Measurements from ENCODE around the gene PLPP7. TPM values are rescaled to one million over a fixed set of nuclear protein-coding genes. Genes with fewer than 3 reads are reported as not detected.
"Not testable (repeated sequence)": the region's sequence is repeated elsewhere in the genome, so short reads cannot be mapped to it uniquely, and the experiment has no call there.

PLPP7 gene
- total RNA-seq, 1 donor from 2014 or later, result 0.20 TPM

GRCh38 chr9:131262327-131263032, 27.0 kb upstream of the PLPP7 start:
- Histone ChIP-seq H3K4me1 (ENCODE audit: insufficient read depth, low read length) (no peaks in the 10 kb centered on the region), H3K9me3 (ENCODE audit: insufficient read depth, low read depth, low read length) (no peaks in the 10 kb centered on the region), H2AFZ (ENCODE audit: low read depth, low read length) (no peak overlapping the region), H4K20me1 (ENCODE audit: insufficient read depth, low read length) (no peaks in the 10 kb centered on the region), H3K4me2 (ENCODE audit: low read length) (no peak overlapping the region), H3K27me3 (ENCODE audit: insufficient read depth, low read length) (no peaks in the 10 kb centered on the region), H3K79me2 (ENCODE audit: insufficient read depth, low read length) (no peaks in the 10 kb centered on the region), H3K9ac (ENCODE audit: low read length) (no peak overlapping the region), H3K27ac (ENCODE audit: low read depth, low read length) (no peak overlapping the region), H3K36me3 (ENCODE audit: insufficient read depth, low read length) (no peaks in the 10 kb centered on the region), H3K4me3 (ENCODE audit: insufficient read depth, low read depth, low read length) (no peak overlapping the region)
- TF ChIP-seq EZH2 (IDR thresholded peaks at IDR 0.05; ENCODE audit: insufficient read depth, low read length) (no peak), CTCF (IDR thresholded peaks at IDR 0.05; ENCODE audit: insufficient read depth, low read depth, low read length) (no peak)
- DNase-seq (ENCODE audit: low read depth) (no peak), FAIRE-seq (no peak)
- peaks cover 2% of the 10 kb centered on the region for H3K9me3 Mint-ChIP-seq (ENCODE audit: unreplicated experiment)
- H3K27ac Mint-ChIP-seq (ENCODE audit: unreplicated experiment), result no peak overlapping the region
- peaks cover 23% of the 10 kb centered on the region for H3K27me3 Mint-ChIP-seq (ENCODE audit: low read depth, unreplicated experiment)
- H3K36me3 Mint-ChIP-seq (ENCODE audit: low read depth, unreplicated experiment), result peaks cover 5% of the 10 kb centered on the region
- H3K4me1 Mint-ChIP-seq (ENCODE audit: low read depth, unreplicated experiment), result no peaks in the 10 kb centered on the region
- H3K4me3 Mint-ChIP-seq (ENCODE audit: unreplicated experiment), result no peak overlapping the region

DNA sequence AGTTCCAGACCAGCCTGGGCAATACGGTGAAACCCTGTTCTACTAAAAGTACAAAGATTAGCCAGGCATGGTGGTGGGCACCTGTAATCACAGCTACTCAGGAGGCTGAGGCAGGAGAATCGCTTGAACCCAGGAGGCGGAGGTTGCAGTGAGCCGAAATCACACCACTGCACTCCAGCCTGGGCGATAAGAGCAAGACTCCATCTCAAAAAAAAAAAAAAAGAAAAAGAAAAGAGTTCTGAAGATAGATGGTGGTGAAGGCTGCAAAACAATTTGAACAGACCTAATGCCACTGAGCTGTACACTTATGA, 26.5 kb upstream of the PLPP7 start:
- not testable (repeated sequence) for H3K79me2 ChIP-seq (ENCODE audit: insufficient read depth, low read length); H3K27ac Mint-ChIP-seq (ENCODE audit: unreplicated experiment); H3K9me3 ChIP-seq (ENCODE audit: insufficient read depth, low read depth, low read length); H3K4me3 ChIP-seq (ENCODE audit: insufficient read depth, low read depth, low read length); H4K20me1 ChIP-seq (ENCODE audit: insufficient read depth, low read length); FAIRE-seq; H3K9ac ChIP-seq (ENCODE audit: low read length); H3K36me3 Mint-ChIP-seq (ENCODE audit: low read depth, unreplicated experiment); H2AFZ ChIP-seq (ENCODE audit: low read depth, low read length); H3K4me2 ChIP-seq (ENCODE audit: low read length); H3K36me3 ChIP-seq (ENCODE audit: insufficient read depth, low read length); H3K27me3 ChIP-seq (ENCODE audit: insufficient read depth, low read length); DNase-seq (ENCODE audit: low read depth); H3K9me3 Mint-ChIP-seq (ENCODE audit: unreplicated experiment); H3K27ac ChIP-seq (ENCODE audit: low read depth, low read length); H3K4me1 ChIP-seq (ENCODE audit: insufficient read depth, low read length); H3K4me3 Mint-ChIP-seq (ENCODE audit: unreplicated experiment); H3K4me1 Mint-ChIP-seq (ENCODE audit: low read depth, unreplicated experiment)
- H3K27me3 Mint-ChIP-seq (ENCODE audit: low read depth, unreplicated experiment), result peaks cover 23% of the 10 kb centered on the region

- Histone ChIP-seq H3K27ac (ENCODE audit: low read depth, low read length) (no peak overlapping the region), H3K4me1 (ENCODE audit: insufficient read depth, low read length) (no peaks in the 10 kb centered on the region), H3K4me3 (ENCODE audit: insufficient read depth, low read depth, low read length) (no peak overlapping the region), H3K9me3 (ENCODE audit: insufficient read depth, low read depth, low read length) (no peaks in the 10 kb centered on the region), H3K27me3 (ENCODE audit: insufficient read depth, low read length) (no peaks in the 10 kb centered on the region), H3K4me2 (ENCODE audit: low read length) (no peak overlapping the region), H3K36me3 (ENCODE audit: insufficient read depth, low read length) (no peaks in the 10 kb centered on the region), H3K79me2 (ENCODE audit: insufficient read depth, low read length) (no peaks in the 10 kb centered on the region), H3K9ac (ENCODE audit: low read length) (no peak overlapping the region), H4K20me1 (ENCODE audit: insufficient read depth, low read length) (no peaks in the 10 kb centered on the region), H2AFZ (ENCODE audit: low read depth, low read length) (no peak overlapping the region)
- Mint-ChIP-seq H3K27ac (ENCODE audit: unreplicated experiment) (no peak overlapping the region), H3K36me3 (ENCODE audit: low read depth, unreplicated experiment) (peaks cover 5% of the 10 kb centered on the region), H3K27me3 (ENCODE audit: low read depth, unreplicated experiment) (peaks cover 23% of the 10 kb centered on the region), H3K9me3 (ENCODE audit: unreplicated experiment) (peaks cover 2% of the 10 kb centered on the region), H3K4me3 (ENCODE audit: unreplicated experiment) (no peak overlapping the region), H3K4me1 (ENCODE audit: low read depth, unreplicated experiment) (no peaks in the 10 kb centered on the region)
- TF ChIP-seq CTCF (IDR thresholded peaks at IDR 0.05; ENCODE audit: insufficient read depth, low read depth, low read length) (no peak), EZH2 (IDR thresholded peaks at IDR 0.05; ENCODE audit: insufficient read depth, low read length) (no peak)
- no peak for FAIRE-seq
- DNase-seq (ENCODE audit: low read depth), result no peak
Measured at GRCh38 chr9:131263701-131264100, 25.8 kb upstream of the PLPP7 start.

Data from astrocyte (in vitro differentiated cells and primary cell).